Neural cell (in vitro differentiated cells): ENCODE measurements around the gene TET2.

Source experiments
- CTCF ChIP-seq: fragments of 450-650 bp; IDR thresholded peaks from 2 replicates; pipeline ENCODE4 v1.5.1; 2014; ENCODE audit warnings: antibody characterized with exemption, mild to moderate bottlenecking, moderate library complexity; ENCODE audit not compliant: poor library complexity, severe bottlenecking
- MXI1 ChIP-seq: fragments of 450-650 bp; conservative IDR thresholded peaks from 2 replicates; pipeline ENCODE4 v1.6.1; 2014; ENCODE audit warnings: antibody characterized with exemption, mild to moderate bottlenecking; ENCODE audit not compliant: poor library complexity, severe bottlenecking

- no peak for TF ChIP-seq CTCF
- TF ChIP-seq MXI1: no peak
These were observed 39.4 kb upstream of the TET2 start for GRCh38 chr4:105107095-105107856.
